Glomerular visceral epithelial cell (primary cell): ENCODE results near the gene PLXDC1.
"Not testable (repeated sequence)": the region's sequence is repeated elsewhere in the genome, so short reads cannot be mapped to it uniquely, and the experiment has no call there.

Experiments used
- DNase-seq: peaks from one replicate; pipeline ENCODE4 v3.0.0-alpha.2; 2016; ENCODE audit errors: extremely low spot score

Gene PLXDC1

DNA sequence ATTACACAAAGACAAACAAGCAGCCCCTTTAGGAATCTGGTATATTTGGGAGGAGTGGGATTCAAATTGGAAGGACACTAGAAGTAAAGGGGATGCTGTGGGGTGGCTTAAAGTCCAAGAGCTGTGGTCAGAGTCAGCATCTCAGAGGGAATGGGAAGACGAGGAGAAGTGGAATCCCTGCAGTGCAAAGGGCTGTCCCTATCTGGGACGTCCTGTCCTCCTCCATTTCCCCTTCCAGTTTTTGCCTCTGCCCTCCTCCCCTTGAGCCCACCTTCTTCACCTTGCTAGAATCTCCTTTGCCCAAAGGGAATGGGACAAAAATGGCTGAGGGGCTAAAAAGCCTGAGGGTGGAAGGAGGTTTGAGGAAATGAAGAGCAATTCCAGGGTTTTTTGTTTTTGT, 4.2 kb upstream of the PLXDC1 start:
- DNase-seq: no peak

GRCh38 chr17:39153599-39154051, 2.2 kb upstream of the PLXDC1 start:
- DNase-seq: peak; percentile 92

- no peak for DNase-seq
Measured at GRCh38 chr17:39151943-39152818, 744 bp upstream of the PLXDC1 start.

DNA sequence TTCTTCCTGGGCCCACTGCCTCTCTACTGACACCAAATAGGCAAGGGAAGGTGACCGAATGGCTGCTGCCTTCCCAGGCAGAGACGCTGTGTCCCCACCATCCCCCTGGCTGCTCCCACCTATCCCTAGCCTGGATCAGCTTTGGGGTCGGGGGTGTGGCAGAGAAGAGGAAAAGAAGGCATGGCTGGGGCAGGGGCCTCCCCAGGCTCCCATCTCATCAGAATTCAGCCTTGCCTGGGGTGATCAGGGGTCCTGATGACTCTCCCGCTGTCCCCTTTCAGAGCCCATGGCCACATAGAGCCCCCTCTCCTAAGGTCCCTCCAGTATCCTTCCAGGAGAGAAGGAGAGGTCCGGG, 665 bp downstream of the PLXDC1 start:
- no peak for DNase-seq

DNA sequence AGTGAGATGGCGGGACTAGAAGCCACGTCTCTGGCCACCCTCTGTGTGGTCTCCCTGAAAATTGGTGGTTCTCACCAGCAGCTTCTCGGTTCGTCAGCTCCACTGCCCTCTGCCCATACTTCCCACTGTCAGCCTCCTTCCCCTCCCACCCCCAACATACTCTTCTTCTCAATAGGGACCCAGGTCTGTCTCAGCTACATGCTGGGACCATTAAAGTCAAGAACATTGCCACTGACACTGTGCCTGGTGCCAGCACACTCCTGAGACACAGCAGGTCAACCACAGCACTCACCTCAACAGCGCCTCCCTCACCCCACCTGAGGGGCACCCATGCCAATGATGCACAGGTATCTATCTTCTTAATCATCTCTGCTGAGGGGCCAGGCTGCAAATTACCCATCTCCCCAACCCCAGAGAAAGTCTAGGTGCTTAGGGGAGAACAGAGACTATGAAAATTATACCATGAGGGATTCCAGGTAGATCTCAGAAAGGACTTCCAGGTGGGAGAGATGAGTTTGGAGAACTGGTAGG, 1.3 kb downstream of the PLXDC1 start:
- DNase-seq: no peak

GRCh38 chr17:39147221-39148185, 3.9 kb downstream of the PLXDC1 start:
- DNase-seq: no peak

- no peak for DNase-seq
Measured at GRCh38 chr17:39146273-39146672, 5.2 kb downstream of the PLXDC1 start.

- DNase-seq: no peak
Measured at GRCh38 chr17:39145143-39145542, 6.3 kb downstream of the PLXDC1 start.

DNA sequence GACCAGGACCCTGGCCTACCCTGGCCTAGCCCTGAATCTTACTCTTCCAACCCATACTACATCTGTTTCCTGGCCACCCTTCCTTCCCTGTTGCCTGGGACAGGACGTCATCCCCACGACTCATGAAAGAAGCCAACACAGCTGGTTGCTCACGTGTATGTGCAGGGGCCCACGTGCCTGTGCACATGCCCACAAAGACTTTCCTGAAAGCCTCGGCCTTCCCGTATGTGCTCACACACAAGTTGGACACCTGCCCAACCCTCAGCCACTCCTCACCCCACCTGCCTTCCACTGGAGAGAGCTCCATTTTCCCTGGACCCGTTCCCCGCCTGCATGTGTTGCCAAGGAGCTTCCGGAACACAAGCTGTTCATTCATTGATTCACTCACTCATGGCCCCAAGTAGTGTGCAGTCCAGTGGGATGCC, 7.0 kb downstream of the PLXDC1 start:
- DNase-seq: peak; percentile 88

DNA sequence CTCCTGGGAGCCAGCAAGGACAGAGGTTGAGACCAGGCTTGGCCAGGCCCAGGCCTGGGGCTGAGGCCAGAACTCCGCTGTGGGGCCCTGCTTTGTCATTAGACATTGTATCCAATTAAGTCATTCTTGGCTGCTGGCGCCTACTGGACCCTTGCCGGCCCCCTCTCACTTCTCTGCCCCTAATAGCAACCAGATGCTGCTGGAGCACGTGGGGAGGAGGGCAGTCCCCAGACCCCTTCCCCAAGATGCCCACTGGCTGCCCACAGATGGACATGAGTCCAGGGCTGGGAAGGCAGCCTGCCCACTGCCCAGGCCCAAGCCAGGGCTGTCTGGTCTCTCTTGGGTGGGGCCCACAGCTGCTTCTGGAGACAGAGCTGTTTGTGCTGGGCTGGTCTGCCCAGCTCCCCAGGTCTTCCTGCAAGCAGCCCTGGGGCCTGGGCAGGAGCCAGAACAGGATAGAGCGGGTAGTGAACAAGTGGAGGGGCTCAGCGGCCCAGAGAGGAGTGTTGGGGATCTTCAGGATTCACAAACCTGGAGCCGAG, 7.8 kb downstream of the PLXDC1 start:
- DNase-seq: no peak

GRCh38 chr17:39141915-39142664, 9.3 kb downstream of the PLXDC1 start:
- no peak for DNase-seq

GRCh38 chr17:39141294-39141693, 10.1 kb downstream of the PLXDC1 start:
- no peak for DNase-seq

DNA sequence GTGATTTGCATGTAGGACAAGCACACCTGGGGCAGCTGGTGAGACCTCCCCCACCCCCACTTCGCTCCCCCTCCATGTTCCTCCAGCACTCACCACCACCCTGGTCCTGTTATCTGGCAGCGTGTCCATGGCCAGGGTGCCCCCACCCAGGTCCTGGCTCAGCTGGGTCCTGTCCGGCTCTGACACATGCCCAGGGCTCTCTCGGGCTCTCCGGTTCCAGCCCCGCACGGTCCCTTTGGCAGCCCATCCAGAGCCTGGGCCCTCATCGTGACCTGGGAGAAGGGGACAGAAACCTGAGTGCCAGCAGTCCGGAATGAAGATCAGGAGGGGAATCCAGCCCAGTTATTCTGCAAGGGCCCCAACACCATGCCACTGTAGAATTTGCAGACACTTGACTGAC, 11.9 kb downstream of the PLXDC1 start:
- DNase-seq: no peak

- DNase-seq: peak; percentile 83
Measured at GRCh38 chr17:39139161-39139511, 12.3 kb downstream of the PLXDC1 start.

- no peak for DNase-seq
Measured at GRCh38 chr17:39138431-39139160, 12.8 kb downstream of the PLXDC1 start.

DNA sequence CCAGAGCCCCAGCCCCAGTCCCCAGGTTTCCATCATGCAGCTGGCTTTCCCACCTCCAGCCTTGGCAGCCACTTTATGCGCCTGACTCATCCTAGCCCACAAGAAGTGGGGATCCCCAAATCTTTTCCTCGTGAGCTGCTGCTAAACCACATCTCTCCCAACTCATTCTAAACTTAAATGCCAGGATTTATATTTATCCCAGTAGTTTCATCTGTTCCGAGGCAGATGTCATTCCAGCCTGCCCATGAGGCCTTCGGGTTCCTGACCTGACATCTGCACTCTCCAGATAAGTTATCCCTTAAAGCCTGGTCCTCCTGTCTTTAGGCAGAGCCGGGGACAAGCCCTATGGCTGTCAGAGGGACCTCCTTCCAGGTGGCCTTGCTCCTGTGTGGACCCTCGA, 16.6 kb downstream of the PLXDC1 start:
- peak; percentile 69 for DNase-seq

DNA sequence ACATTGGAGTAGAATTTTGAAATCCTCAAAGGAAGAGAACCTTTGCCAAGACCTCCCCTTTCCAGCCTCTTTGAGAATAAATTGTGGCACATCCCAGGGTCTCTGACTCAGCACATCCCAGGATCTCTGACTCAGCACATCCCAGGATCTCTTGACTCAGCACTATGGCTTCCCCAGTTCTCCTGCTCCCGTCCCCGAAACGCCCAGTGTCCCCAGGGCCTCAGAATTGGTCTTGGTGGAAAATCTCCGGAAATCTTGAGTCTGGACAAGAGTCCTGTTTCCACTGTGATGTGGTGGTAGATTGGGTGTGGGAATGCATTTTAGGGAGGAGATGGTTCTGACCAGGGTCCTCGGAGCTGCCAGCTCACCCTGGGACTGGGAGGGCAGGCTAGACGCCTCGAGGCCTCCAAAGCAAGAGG, 19.2 kb downstream of the PLXDC1 start:
- DNase-seq: peak; percentile 53

DNA sequence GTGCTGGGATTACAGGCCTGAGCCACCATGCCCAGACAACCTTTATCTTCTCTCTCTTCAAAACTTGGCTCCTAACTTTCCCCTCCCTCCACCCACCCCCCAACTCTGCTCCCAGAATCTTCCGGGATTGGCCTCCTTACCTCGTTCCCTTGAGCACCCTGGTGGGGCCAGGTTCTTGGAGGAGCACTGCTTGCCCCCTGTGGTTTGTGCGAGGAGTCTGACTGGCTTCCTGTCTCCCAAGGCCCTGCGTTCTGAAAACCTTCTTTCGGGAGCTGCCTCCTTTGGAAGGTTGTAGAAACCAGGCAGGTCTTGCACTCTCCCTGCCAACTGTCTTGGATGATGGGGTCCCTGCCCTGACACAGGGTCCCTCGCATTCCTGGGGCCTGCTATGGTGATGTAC, 19.8 kb downstream of the PLXDC1 start:
- DNase-seq: no peak

- no peak for DNase-seq
Measured at GRCh38 chr17:39130205-39130604, 21.2 kb downstream of the PLXDC1 start.

- not testable (repeated sequence) for DNase-seq
Measured at GRCh38 chr17:39129544-39129943, 21.9 kb downstream of the PLXDC1 start.

GRCh38 chr17:39126436-39126835, 25.0 kb downstream of the PLXDC1 start:
- no peak for DNase-seq
